WTC11 (cell line): ENCODE results near the gene ROS1.

Source experiments
- ATF3 ChIP-seq: sonication (generic); formaldehyde crosslinking; conservative IDR thresholded peaks from 2 replicates; pipeline ENCODE4 v1.8.1; 2022; ENCODE audit warnings: mild to moderate bottlenecking, missing genetic modification reagents
- CBFB ChIP-seq: sonication (generic); formaldehyde crosslinking; IDR thresholded peaks from 2 replicates; pipeline ENCODE4 v1.8.1; 2022; ENCODE audit warnings: mild to moderate bottlenecking, low read depth, missing genetic modification reagents
- CREM ChIP-seq: sonication (generic); formaldehyde crosslinking; IDR thresholded peaks from 2 replicates; pipeline ENCODE4 v1.8.1; 2022; ENCODE audit warnings: mild to moderate bottlenecking, missing genetic modification reagents, moderate library complexity
- ELF4 ChIP-seq: sonication (generic); formaldehyde crosslinking; IDR thresholded peaks from 2 replicates; pipeline ENCODE4 v1.8.1; 2022; ENCODE audit warnings: low read depth, mild to moderate bottlenecking, moderate library complexity, missing genetic modification reagents
- ESRRA ChIP-seq: sonication (generic); formaldehyde crosslinking; IDR thresholded peaks from 2 replicates; pipeline ENCODE4 v1.8.1; 2022; ENCODE audit warnings: mild to moderate bottlenecking, missing genetic modification reagents, borderline replicate concordance
- MXD4 ChIP-seq: fragments of 250-450 bp; sonication (Bioruptor Pico); IDR thresholded peaks from 2 replicates; pipeline ENCODE4 v1.8.0; 2021; ENCODE audit warnings: mild to moderate bottlenecking, moderate library complexity, borderline replicate concordance
- NFE2L1 ChIP-seq: sonication (generic); formaldehyde crosslinking; IDR thresholded peaks from 2 replicates; pipeline ENCODE4 v1.8.1; 2023; ENCODE audit warnings: missing genetic modification reagents
- SP1 ChIP-seq: sonication (generic); formaldehyde crosslinking; conservative IDR thresholded peaks from 2 replicates; pipeline ENCODE4 v1.8.1; 2022; ENCODE audit warnings: missing genetic modification reagents
- ZBTB21 ChIP-seq: sonication (generic); formaldehyde crosslinking; IDR thresholded peaks from 2 replicates; pipeline ENCODE4 v1.8.1; 2023; ENCODE audit warnings: mild to moderate bottlenecking, missing genetic modification reagents, borderline replicate concordance
- ZNF396 ChIP-seq: fragments of 250-450 bp; sonication (Bioruptor Pico); IDR thresholded peaks from 2 replicates; pipeline ENCODE4 v1.8.0; 2021; ENCODE audit warnings: mild to moderate bottlenecking, moderate library complexity, borderline replicate concordance
- TF ChIP-seq, protein P1 (sequence below): fragments of 200-600 bp; IDR thresholded peaks from 2 replicates; pipeline ENCODE4 v1.8.0; 2022; ENCODE audit warnings: antibody characterized with exemption
- TF ChIP-seq, protein P2 (sequence below): sonication (generic); formaldehyde crosslinking; IDR thresholded peaks from 2 replicates; pipeline ENCODE4 v1.8.0; 2022; ENCODE audit warnings: mild to moderate bottlenecking, missing genetic modification reagents
- TF ChIP-seq, protein P3 (sequence below): sonication (generic); formaldehyde crosslinking; IDR thresholded peaks from 2 replicates; pipeline ENCODE4 v1.8.1; 2022; ENCODE audit warnings: low read depth, mild to moderate bottlenecking, moderate library complexity, missing genetic modification reagents, borderline replicate concordance

GRCh38 chr6:117359581-117359980, 66.2 kb downstream of the ROS1 start:
- no peak for TF ChIP-seq MXD4
- TF ChIP-seq, protein P1, sequence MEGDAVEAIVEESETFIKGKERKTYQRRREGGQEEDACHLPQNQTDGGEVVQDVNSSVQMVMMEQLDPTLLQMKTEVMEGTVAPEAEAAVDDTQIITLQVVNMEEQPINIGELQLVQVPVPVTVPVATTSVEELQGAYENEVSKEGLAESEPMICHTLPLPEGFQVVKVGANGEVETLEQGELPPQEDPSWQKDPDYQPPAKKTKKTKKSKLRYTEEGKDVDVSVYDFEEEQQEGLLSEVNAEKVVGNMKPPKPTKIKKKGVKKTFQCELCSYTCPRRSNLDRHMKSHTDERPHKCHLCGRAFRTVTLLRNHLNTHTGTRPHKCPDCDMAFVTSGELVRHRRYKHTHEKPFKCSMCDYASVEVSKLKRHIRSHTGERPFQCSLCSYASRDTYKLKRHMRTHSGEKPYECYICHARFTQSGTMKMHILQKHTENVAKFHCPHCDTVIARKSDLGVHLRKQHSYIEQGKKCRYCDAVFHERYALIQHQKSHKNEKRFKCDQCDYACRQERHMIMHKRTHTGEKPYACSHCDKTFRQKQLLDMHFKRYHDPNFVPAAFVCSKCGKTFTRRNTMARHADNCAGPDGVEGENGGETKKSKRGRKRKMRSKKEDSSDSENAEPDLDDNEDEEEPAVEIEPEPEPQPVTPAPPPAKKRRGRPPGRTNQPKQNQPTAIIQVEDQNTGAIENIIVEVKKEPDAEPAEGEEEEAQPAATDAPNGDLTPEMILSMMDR = no peak
- TF ChIP-seq ELF4 (CRISPR knock-in tag) = no peak
- TF ChIP-seq, protein P2, sequence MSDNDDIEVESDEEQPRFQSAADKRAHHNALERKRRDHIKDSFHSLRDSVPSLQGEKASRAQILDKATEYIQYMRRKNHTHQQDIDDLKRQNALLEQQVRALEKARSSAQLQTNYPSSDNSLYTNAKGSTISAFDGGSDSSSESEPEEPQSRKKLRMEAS = no peak
- no peak for TF ChIP-seq CBFB (CRISPR knock-in tag)
- no peak for TF ChIP-seq ATF3
- no peak for TF ChIP-seq ZBTB21 (CRISPR knock-in tag)
- TF ChIP-seq, protein P3, sequence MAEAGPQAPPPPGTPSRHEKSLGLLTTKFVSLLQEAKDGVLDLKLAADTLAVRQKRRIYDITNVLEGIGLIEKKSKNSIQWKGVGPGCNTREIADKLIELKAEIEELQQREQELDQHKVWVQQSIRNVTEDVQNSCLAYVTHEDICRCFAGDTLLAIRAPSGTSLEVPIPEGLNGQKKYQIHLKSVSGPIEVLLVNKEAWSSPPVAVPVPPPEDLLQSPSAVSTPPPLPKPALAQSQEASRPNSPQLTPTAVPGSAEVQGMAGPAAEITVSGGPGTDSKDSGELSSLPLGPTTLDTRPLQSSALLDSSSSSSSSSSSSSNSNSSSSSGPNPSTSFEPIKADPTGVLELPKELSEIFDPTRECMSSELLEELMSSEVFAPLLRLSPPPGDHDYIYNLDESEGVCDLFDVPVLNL (CRISPR knock-in tag) = no peak
- no peak for TF ChIP-seq CREM
- TF ChIP-seq SP1 (CRISPR knock-in tag) = no peak
- TF ChIP-seq ZNF396 (CRISPR knock-in tag) = no peak
- no peak for TF ChIP-seq ESRRA
- no peak for TF ChIP-seq NFE2L1 (CRISPR knock-in tag)
